Measurements from ENCODE around the gene TUBGCP3. TPM values are rescaled to one million over a fixed set of nuclear protein-coding genes. Genes with fewer than 3 reads are reported as not detected.

The TUBGCP3 gene
- total and polyA plus RNA-seq, 9 of the 15 experiments (the other 6 are each of a cell fraction or from before 2014, with no cell fraction given) = 3.0 to 24.8 (median 15.2) TPM

DNA sequence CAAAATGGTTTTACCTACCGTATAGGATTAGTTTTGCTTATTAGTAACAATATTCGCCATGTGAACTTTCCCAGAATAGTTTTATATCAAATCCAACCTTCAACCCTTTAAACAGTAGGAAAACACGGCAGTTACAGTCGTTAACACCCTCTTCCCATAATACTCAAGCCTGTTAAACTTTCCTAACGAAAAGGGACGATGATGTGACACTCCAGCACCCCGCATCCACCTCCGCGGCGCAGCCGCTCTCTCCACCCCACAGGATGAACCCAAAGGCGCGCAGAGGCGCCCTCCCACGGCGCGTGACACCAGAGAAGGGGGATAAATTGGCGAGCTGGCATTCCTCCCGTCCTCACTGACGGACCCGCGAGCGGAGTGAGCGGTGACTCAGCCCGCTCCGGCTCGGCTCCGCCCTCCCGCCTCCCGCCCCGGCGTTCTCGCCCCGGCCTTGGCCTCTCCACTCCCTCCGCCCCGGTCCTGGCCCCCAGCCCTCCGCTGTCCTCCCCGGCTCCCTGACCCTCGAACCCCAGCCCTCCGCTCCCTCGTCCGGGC, 665 bp downstream of the TUBGCP3 start (continued):
- TF ChIP-seq HSF4 (CRISPR knock-in tag; IDR thresholded peaks at IDR 0.05; ENCODE audit: borderline replicate concordance) (no peak), JUND (IDR thresholded peaks at IDR 0.05; ENCODE audit: borderline replicate concordance, low read depth, low read length) (peak; percentile 82), JUND (tag; IDR thresholded peaks at IDR 0.05; ENCODE audit: borderline replicate concordance, low read depth, low read length) (peak; percentile 58; the same call in 1 of the 3 replicates), E2F6 (IDR thresholded peaks at IDR 0.05; ENCODE audit: borderline replicate concordance in 1 of 2, extremely low read depth in 1 of 2, insufficient read depth in 1 of 2, insufficient read length in 1 of 2, low read depth in 1 of 2, low read length in 1 of 2, poor library complexity in 1 of 2, severe bottlenecking in 1 of 2) (peak in 1 of 2 experiments; percentile 66), TOE1 (IDR thresholded peaks at IDR 0.05; ENCODE audit: borderline replicate concordance) (0 out of 2 replicates have a peak, but pooled peaks have one; percentile 17), TOE1 (CRISPR knock-in tag; IDR thresholded peaks at IDR 0.05; ENCODE audit: borderline replicate concordance, low read depth) (no peak), TSC22D4 (tag; IDR thresholded peaks at IDR 0.05) (no peak), BHLHE40 (IDR thresholded peaks at IDR 0.05; ENCODE audit: low read length) (peak; percentile 66), BRD9 (IDR thresholded peaks at IDR 0.05; ENCODE audit: low read depth, partially characterized antibody) (no peak), SRSF3 (IDR thresholded peaks at IDR 0.05; ENCODE audit: insufficient read depth, low read length) (no peak), POU5F1 (IDR thresholded peaks at IDR 0.05; ENCODE audit: borderline replicate concordance, low read depth, low read length, partially characterized antibody) (no peak), ZNF717 (CRISPR knock-in tag; IDR thresholded peaks at IDR 0.05) (no peak), MEIS2 (IDR thresholded peaks at IDR 0.05; ENCODE audit: partially characterized antibody) (peak; percentile 59), NRF1 (conservative IDR thresholded peaks at IDR 0.05 in 1 of 2, IDR thresholded peaks at IDR 0.05 in 1 of 2) (peak; percentile 58 to 70), GATAD2A (IDR thresholded peaks at IDR 0.05) (no peak)
- TF ChIP-seq, protein P1, sequence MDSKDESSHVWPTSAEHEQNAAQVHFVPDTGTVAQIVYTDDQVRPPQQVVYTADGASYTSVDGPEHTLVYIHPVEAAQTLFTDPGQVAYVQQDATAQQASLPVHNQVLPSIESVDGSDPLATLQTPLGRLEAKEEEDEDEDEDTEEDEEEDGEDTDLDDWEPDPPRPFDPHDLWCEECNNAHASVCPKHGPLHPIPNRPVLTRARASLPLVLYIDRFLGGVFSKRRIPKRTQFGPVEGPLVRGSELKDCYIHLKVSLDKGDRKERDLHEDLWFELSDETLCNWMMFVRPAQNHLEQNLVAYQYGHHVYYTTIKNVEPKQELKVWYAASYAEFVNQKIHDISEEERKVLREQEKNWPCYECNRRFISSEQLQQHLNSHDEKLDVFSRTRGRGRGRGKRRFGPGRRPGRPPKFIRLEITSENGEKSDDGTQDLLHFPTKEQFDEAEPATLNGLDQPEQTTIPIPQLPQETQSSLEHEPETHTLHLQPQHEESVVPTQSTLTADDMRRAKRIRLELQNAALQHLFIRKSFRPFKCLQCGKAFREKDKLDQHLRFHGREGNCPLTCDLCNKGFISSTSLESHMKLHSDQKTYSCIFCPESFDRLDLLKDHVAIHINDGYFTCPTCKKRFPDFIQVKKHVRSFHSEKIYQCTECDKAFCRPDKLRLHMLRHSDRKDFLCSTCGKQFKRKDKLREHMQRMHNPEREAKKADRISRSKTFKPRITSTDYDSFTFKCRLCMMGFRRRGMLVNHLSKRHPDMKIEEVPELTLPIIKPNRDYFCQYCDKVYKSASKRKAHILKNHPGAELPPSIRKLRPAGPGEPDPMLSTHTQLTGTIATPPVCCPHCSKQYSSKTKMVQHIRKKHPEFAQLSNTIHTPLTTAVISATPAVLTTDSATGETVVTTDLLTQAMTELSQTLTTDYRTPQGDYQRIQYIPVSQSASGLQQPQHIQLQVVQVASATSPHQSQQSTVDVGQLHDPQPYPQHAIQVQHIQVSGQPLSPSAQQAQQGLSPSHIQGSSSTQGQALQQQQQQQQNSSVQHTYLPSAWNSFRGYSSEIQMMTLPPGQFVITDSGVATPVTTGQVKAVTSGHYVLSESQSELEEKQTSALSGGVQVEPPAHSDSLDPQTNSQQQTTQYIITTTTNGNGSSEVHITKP (IDR thresholded peaks at IDR 0.05; ENCODE audit: partially characterized antibody) = no peak
